Ovary (tissue), 9 donors: ENCODE results near the gene HFE. TPM values are rescaled to one million over a fixed set of nuclear protein-coding genes. Genes with fewer than 3 reads are reported as not detected.

ENCODE experiments used
- DNase-seq, 5 donors: peaks; one replicate each; pipeline ENCODE4 v3.0.0-alpha.2; 2019 to 2020
- H3K27ac ChIP-seq, 2 donors: fragments of 200-600 bp; one replicate each; pipeline versions ENCODE4 v1.5.1 to v1.8.0; 2019 to 2022
- H3K27me3 ChIP-seq: fragments of 200-600 bp; one replicate; pipeline ENCODE4 v1.8.0; 2022
- H3K36me3 ChIP-seq: fragments of 200-600 bp; sonication (generic); one replicate; pipeline ENCODE4 v1.5.1; 2019
- H3K4me1 ChIP-seq: one replicate; pipeline ENCODE4 v1.8.1; 2013; ENCODE audit warnings: mild to moderate bottlenecking, moderate library complexity; ENCODE audit not compliant: insufficient read depth
- H3K4me3 ChIP-seq: fragments of 200-600 bp; sonication (generic); one replicate; pipeline ENCODE4 v1.5.1; 2017
- H3K9me3 ChIP-seq, 2 donors: fragments of 200-600 bp in 1 of 2; sonication (generic) in 1 of 2; one replicate each; pipeline versions ENCODE4 v1.5.1 to v1.8.1; 2013 to 2019; ENCODE audit warnings: mild to moderate bottlenecking in 1 of 2, moderate library complexity in 1 of 2
- CTCF ChIP-seq, 3 donors: fragments of 450-650 bp in 2 of 3; fragments of 200-600 bp in 1 of 3; IDR thresholded peaks; one replicate each; pipeline versions ENCODE4 v1.5.1 to v1.8.0; 2016 to 2022; ENCODE audit warnings: antibody characterized with exemption in 3 of 3, mild to moderate bottlenecking in 1 of 3
- EP300 ChIP-seq: sonication (generic); formaldehyde crosslinking; IDR thresholded peaks from one replicate; pipeline ENCODE4 v1.6.1; 2017; ENCODE audit warnings: antibody characterized with exemption
- POLR2A ChIP-seq: fragments of 450-650 bp; IDR thresholded peaks from one replicate; pipeline ENCODE4 v1.6.1; 2017; ENCODE audit warnings: antibody characterized with exemption, mild to moderate bottlenecking, moderate library complexity
- WGBS, 3 donors: extraction: QIAGEN DNeasy Blood & Tissue Kit in 1 of 3; methylation state at CpG; one replicate each; pipeline versions ENCODE4 v1.1.5 to v1.1.7; 2013 to 2017; 5-methylcytosine and 5-hydroxymethylcytosine counted together
- intact Hi-C, 4 donors: fragments of 100-400 bp; cut with DNase I; formaldehyde crosslinking; loops; one replicate each; pipeline versions ENCODE4 v1.11.0 to v1.15.1; 2022 to 2023
- polyA plus RNA-seq, 2 donors: library from polyadenylated mRNA; stranded (reverse); fragments of 200-250 nt in 1 of 2; fragments of 350-450 nt in 1 of 2; fragmentation: Illumina TruSeq in 1 of 2; extraction: RNeasy Lipid Tissue Mini Kit (QIAGEN cat#74804) in 1 of 2; gene quantifications; one replicate each; pipeline ENCODE4 v1.2.3, GENCODE V29; 2013 to 2014
- total RNA-seq, 7 donors: library from RNA; depleted of rRNA in 2 of 7; stranded (reverse); fragments of >200 nt in 2 of 7; fragmentation: NEBNext Ultra II Directional in 3 of 7; extraction: Animal tissue kit (Norgen Biotek cat#: 25700) in 3 of 7; gene quantifications; one replicate each; pipeline versions ENCODE4 v1.1.0 to v1.2.4, GENCODE V29; 2016 to 2023
- donor health status: DM: no; HTN: no; CAD: no; lungs with moderate emphysema.
- donor health status: DM: no; HTN: no; CAD: no.
- donor health status: Bipolar disorder and iron deficiency.
- donor health status: DM: yes; HTN: yes; CAD: no.
- donor health status: DM: no; HTN: no; CAD: no.
- donor health status: DM: yes; HTN: yes; CAD: no.

The HFE gene
- total and polyA plus RNA-seq, 9 donors, result 3.6 to 25.8 (median 7.4) TPM

GRCh38 chr6:26105109-26105730, 18.0 kb downstream of the HFE start:
- Histone ChIP-seq H3K4me3 (no peak overlapping the region), H3K27ac (no peak overlapping the region), H3K36me3 (no peaks in the 10 kb centered on the region), H3K4me1 (no peaks in the 10 kb centered on the region), H3K27me3 (no peaks in the 10 kb centered on the region), H3K9me3 (no peaks in the 10 kb centered on the region)
- no peak for DNase-seq
- TF ChIP-seq EP300, result no peak
- intact Hi-C loops, result no loop called here
- WGBS, 3 donors, result 85 to 94% (median 86%) methylated on average over 8 of the region's 8 CpGs

- H3K4me1 ChIP-seq, result no peaks in the 10 kb centered on the region
- H3K27me3 ChIP-seq, result no peaks in the 10 kb centered on the region
- WGBS, 3 donors, result 62 to 73% (median 70%) methylated on average over 4 of the region's 4 CpGs
- no peaks in the 10 kb centered on the region for H3K9me3 ChIP-seq
- H3K27ac ChIP-seq, result no peak overlapping the region
- intact Hi-C loops, result no loop called here
- no peaks in the 10 kb centered on the region for H3K36me3 ChIP-seq
- DNase-seq, result no peak
- H3K4me3 ChIP-seq, result no peak overlapping the region
- no peak for TF ChIP-seq EP300
- no peak for TF ChIP-seq CTCF (IDR thresholded peaks at IDR 0.05)
- TF ChIP-seq POLR2A, result no peak
These were observed 18.6 kb downstream of the HFE start for GRCh38 chr6:26105842-26106241.

- intact Hi-C loops, result no loop called here
These were observed 20.7 kb downstream of the HFE start for GRCh38 chr6:26107935-26108334.

GRCh38 chr6:26109772-26110171, 22.5 kb downstream of the HFE start:
- Histone ChIP-seq H3K4me3 (no peak overlapping the region), H3K27ac (no peak overlapping the region), H3K9me3 (no peaks in the 10 kb centered on the region), H3K4me1 (no peaks in the 10 kb centered on the region), H3K36me3 (no peaks in the 10 kb centered on the region), H3K27me3 (no peaks in the 10 kb centered on the region)
- intact Hi-C loops, result no loop called here
- DNase-seq, result no peak
- TF ChIP-seq POLR2A, result no peak
- TF ChIP-seq EP300, result no peak
- TF ChIP-seq CTCF (IDR thresholded peaks at IDR 0.05), result no peak
- WGBS, 3 donors, result 95 to 99% (median 98%) methylated on average over 6 of the region's 6 CpGs

More at GRCh38 chr6:26107935-26108334, 20.7 kb downstream of the HFE start:
- H3K36me3 ChIP-seq, result no peaks in the 10 kb centered on the region
- H3K27me3 ChIP-seq, result no peaks in the 10 kb centered on the region
- no peak for DNase-seq
- no peaks in the 10 kb centered on the region for H3K9me3 ChIP-seq
- H3K27ac ChIP-seq, result no peak overlapping the region
- TF ChIP-seq CTCF (IDR thresholded peaks at IDR 0.05) (no peak), EP300 (no peak), POLR2A (no peak)
- H3K4me3 ChIP-seq, result no peak overlapping the region
- no peaks in the 10 kb centered on the region for H3K4me1 ChIP-seq
- WGBS, 3 donors, result 94 to 95% (median 94%) methylated on average over 18 of the region's 18 CpGs

- Histone ChIP-seq H3K27me3 (no peaks in the 10 kb centered on the region), H3K36me3 (no peaks in the 10 kb centered on the region), H3K4me1 (no peaks in the 10 kb centered on the region), H3K4me3 (no peak overlapping the region), H3K9me3 (no peaks in the 10 kb centered on the region), H3K27ac (no peak overlapping the region)
- intact Hi-C loops, result no loop called here
- no peak for DNase-seq
- TF ChIP-seq CTCF (IDR thresholded peaks at IDR 0.05) (no peak), EP300 (no peak), POLR2A (no peak)
These were observed 26.3 kb downstream of the HFE start for GRCh38 chr6:26113570-26113969.
